Nephron (organoid): ENCODE data around the gene MMD.
A peak's percentile ranks its signal among the peaks of the same experiment; 100 is the strongest.
"Not testable (repeated sequence)": the region's sequence is repeated elsewhere in the genome, so short reads cannot be mapped to it uniquely, and the experiment has no call there.

Experiments used
- H3K27ac Mint-ChIP-seq, 3 experiments: 2 replicates each; pipeline ENCODE4 v1.8.0; 2020; ENCODE audit warnings: mixed read lengths in 3 of 3, mild to moderate bottlenecking in 2 of 3, moderate library complexity in 1 of 3
- H3K27me3 Mint-ChIP-seq: 2 replicates; pipeline ENCODE4 v1.8.0; 2021; ENCODE audit warnings: low read depth, mild to moderate bottlenecking, moderate library complexity, mixed read lengths
- H3K36me3 Mint-ChIP-seq: 2 replicates; pipeline ENCODE4 v1.8.0; 2020; ENCODE audit warnings: low read depth, mixed read lengths
- H3K4me1 Mint-ChIP-seq: 2 replicates; pipeline ENCODE4 v1.8.0; 2020; ENCODE audit warnings: mixed read lengths
- H3K4me3 Mint-ChIP-seq, 3 experiments: 2 replicates each; pipeline ENCODE4 v1.8.0; 2020; ENCODE audit warnings: mild to moderate bottlenecking in 3 of 3, mixed read lengths in 3 of 3, moderate library complexity in 2 of 3
- H3K9me3 Mint-ChIP-seq: 2 replicates; pipeline ENCODE4 v1.8.0; 2020; ENCODE audit warnings: mixed read lengths
- CTCF ChIP-seq, 3 experiments: fragments of 200-600 bp; sonication (generic); IDR thresholded peaks; one replicate each; pipeline ENCODE4 v1.5.0; 2021; ENCODE audit warnings: antibody characterized with exemption in 3 of 3; ENCODE audit not compliant: unreplicated experiment in 3 of 3

The MMD gene

GRCh38 chr17:55391764-55392467, 29.7 kb downstream of the MMD start:
- Mint-ChIP-seq H3K4me3 (no peak overlapping the region), H3K27me3 (no peaks in the 10 kb centered on the region), H3K9me3 (no peaks in the 10 kb centered on the region), H3K27ac (no peak overlapping the region), H3K4me1 (peaks cover 38% of the 10 kb centered on the region), H3K36me3 (peaks cover 30% of the 10 kb centered on the region)
- TF ChIP-seq CTCF (IDR thresholded peaks at IDR 0.05; ENCODE audit: unreplicated experiment in 3 of 3): no peak

DNA sequence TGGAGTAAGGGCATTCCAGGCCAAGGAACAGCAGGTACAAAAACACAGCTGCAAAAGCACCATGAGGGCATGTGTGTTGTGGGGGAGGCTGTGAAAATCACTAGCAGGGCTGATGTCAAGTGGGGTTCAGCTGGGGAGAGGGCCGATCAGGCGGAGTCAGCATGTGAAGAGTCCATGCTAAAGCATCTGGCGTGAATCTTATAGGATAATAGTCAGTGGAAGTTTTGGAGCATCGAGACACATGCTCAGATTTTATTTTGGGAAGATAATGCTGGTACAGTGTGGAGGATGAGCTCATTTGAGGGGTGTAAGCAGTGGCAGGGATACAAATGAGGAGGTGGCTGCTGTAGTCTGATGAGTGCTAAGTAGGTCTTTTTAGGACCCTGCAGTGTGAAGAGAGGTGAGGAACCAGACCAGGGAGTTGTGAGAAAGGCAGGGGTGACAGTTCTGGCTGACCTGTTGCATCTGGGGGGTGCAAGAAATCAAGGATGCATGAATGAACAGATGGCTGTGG, 30.3 kb downstream of the MMD start:
- H3K36me3 Mint-ChIP-seq: peaks cover 28% of the 10 kb centered on the region
- H3K4me1 Mint-ChIP-seq: peaks cover 38% of the 10 kb centered on the region
- no peak for TF ChIP-seq CTCF (IDR thresholded peaks at IDR 0.05; ENCODE audit: unreplicated experiment in 3 of 3)
- no peak overlapping the region for H3K4me3 Mint-ChIP-seq
- no peaks in the 10 kb centered on the region for H3K27me3 Mint-ChIP-seq
- no peak overlapping the region for H3K27ac Mint-ChIP-seq
- no peaks in the 10 kb centered on the region for H3K9me3 Mint-ChIP-seq

DNA sequence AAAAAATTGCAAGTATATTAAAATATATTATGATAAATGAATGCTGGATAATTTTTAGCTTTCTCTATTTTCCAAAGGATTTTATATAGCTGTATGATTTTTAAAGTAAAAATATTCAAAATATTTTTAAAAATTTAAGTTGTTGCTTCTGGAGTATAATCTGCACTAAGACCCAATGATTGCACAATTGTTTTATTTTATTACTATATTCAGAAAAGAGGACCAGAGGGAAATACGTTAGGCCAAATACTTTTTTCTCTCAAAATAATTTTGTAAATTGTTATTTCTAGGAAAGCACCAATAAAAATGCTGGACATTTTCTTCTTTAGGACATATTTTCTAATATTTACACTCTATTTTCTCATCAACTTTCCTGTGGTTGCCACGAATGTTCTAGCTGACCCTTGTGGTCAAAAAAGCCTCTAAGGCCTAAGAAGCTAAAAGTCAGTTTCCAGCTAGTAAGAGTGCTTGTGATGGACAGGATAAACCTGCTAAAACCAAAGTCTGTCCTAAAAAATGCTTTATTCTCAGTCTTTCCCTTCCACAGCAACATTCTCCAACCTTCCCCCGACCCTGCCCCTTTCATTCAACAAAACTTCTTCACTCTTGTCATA, 31.2 kb downstream of the MMD start:
- H3K27ac Mint-ChIP-seq: no peak overlapping the region
- no peaks in the 10 kb centered on the region for H3K9me3 Mint-ChIP-seq

DNA sequence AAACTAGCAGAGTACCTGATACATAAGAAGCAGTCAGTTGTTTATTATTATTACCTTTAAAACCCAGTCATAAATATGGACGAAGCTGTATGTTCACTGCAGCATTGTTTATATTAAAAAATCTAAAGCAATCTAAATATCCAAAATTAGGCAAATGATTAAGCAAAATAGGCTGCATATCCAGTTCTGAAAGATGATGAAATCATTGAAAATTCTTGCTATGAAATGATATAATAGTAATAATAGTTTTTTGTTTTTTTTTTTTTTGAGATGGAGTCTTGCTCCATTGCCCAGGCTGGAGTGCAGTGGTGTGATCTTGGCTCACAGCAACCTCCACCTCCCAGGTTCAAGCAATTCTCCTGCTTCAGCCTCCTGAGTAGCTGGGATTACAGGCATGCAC, 31.9 kb downstream of the MMD start:
- not testable (repeated sequence) for H3K27me3 Mint-ChIP-seq, H3K4me3 Mint-ChIP-seq, H3K9me3 Mint-ChIP-seq, H3K27ac Mint-ChIP-seq
- H3K36me3 Mint-ChIP-seq: peaks cover 21% of the 10 kb centered on the region
- H3K4me1 Mint-ChIP-seq: peaks cover 38% of the 10 kb centered on the region

More for the DNA sequence above, 31.2 kb downstream of the MMD start:
- TF ChIP-seq CTCF (IDR thresholded peaks at IDR 0.05; ENCODE audit: unreplicated experiment in 3 of 3): no peak
- Mint-ChIP-seq H3K4me1 (peaks cover 38% of the 10 kb centered on the region), H3K27me3 (no peaks in the 10 kb centered on the region), H3K4me3 (no peak overlapping the region), H3K36me3 (peaks cover 26% of the 10 kb centered on the region)

DNA sequence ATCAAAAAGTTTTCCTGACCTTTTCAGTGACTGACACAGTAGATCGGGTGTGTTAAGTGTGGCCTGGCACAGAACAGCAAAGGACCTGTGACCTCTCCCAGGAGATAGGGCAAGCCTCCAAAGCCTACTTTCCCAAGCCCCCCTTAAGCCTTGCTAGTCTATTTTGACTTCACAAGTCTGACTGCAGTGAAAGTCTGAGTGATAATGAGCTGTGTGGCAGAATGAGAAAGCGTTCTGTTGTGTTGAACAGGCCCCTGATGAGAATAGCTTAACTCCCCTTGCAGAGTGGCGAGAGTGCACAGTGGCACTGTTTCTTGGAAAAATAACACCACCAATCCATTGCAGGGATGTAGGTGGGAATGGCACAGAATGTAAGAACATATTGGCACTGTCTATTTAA, 32.8 kb downstream of the MMD start:
- no peak overlapping the region for H3K4me3 Mint-ChIP-seq
- no peak for TF ChIP-seq CTCF (IDR thresholded peaks at IDR 0.05; ENCODE audit: unreplicated experiment in 3 of 3)

DNA sequence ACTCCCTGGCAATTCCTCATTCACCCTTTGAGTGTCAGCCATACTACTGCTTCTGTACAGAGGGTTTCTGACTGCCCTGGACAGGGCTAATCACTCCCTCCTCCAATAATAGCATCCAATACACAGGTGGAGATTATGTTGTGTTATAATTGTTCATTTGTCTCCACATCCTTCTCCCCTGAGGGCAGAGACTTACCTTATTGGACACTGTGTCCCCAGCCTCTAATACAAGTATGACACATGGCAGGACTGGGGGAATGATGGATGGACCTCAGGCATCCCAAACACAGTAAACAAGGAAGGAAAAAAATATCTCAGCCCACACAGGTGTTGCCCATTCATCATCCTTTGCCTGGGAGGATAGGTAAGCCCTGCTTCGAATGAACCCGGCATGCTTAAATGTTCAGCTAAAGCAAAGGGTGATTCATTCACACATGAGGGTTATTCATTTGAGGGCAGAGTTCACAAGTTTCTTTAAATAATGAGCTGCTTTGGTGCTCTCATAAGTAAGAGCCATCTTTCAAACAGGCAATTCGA, 34.8 kb downstream of the MMD start:
- H3K36me3 Mint-ChIP-seq: peaks cover 5% of the 10 kb centered on the region
- H3K9me3 Mint-ChIP-seq: no peaks in the 10 kb centered on the region
- no peak overlapping the region for H3K4me3 Mint-ChIP-seq
- no peak overlapping the region for H3K27ac Mint-ChIP-seq
- H3K4me1 Mint-ChIP-seq: peaks cover 48% of the 10 kb centered on the region
- no peak for TF ChIP-seq CTCF (IDR thresholded peaks at IDR 0.05; ENCODE audit: unreplicated experiment in 3 of 3)
- no peaks in the 10 kb centered on the region for H3K27me3 Mint-ChIP-seq

More for the DNA sequence above, 32.8 kb downstream of the MMD start:
- H3K36me3 Mint-ChIP-seq: peaks cover 14% of the 10 kb centered on the region
- H3K27ac Mint-ChIP-seq: peak overlapping the region in 1 of 3 experiments; percentile 63
- peaks cover 39% of the 10 kb centered on the region for H3K4me1 Mint-ChIP-seq
- H3K27me3 Mint-ChIP-seq: no peaks in the 10 kb centered on the region
- H3K9me3 Mint-ChIP-seq: no peaks in the 10 kb centered on the region
